CD4-positive, alpha-beta T cell treated with Interleukin-6 at 100 ng/mL for 8 hours (primary cell): ENCODE data around the gene PPFIA2.

Experiments
- DNase-seq: peaks from one replicate; pipeline ENCODE4 v3.0.0-alpha.2; 2020; ENCODE audit warnings: mixed read lengths, low spot score

PPFIA2 gene

DNA sequence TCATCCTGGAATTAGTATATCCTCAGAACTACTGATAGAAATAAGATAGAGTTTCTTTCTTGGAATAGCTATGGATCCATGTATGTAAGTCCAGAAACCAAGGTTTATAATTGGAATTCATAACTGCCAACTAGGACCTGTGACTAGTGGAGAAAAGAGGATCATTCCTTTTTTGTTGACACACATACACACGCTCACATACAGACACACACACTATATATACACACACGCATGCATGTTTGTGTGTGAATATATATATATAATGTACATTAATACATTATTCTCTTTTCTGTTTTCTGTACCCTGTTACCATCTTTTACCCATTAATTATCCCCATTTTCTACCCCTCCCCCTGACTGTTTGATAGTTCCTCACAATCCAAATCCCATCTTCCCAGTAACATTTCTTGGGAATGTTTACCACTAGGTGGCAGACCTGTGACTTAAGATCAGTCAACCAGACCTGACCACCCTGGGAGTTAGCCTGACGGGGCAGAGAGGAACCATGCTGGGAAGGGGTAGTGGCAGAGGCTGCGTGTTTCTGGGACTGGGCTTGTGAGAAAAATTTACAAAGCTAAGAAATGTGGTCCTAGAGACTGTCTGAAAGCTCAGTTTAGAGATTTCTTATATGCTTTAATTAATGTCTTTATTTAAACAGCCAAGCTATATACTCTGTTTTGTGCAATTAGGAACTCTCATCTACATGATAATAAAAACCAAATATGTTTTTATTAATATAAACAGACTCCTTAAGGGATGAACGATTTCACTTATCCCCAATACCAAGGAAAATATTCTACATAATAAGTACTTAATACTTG, 308.0 kb downstream of the PPFIA2 start:
- DNase-seq: no peak

DNA sequence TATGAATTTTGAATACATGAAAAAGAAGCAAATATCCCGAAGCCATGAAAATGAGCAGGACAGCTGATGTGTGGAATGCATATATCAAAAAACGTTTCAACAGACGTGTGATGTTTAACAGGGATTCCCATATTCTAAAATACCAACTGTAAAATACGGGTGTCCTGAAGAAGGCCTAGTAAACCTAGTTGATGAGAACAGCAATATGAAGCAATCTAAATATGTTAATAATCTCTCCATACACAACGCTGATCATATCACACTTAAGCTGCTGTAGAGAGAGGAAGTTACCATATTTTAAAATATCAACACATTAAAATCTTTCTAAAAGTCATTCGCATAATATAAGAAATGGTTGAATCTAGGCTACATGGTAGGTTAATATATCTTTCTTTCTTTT, 317.5 kb downstream of the PPFIA2 start:
- no peak for DNase-seq

DNA sequence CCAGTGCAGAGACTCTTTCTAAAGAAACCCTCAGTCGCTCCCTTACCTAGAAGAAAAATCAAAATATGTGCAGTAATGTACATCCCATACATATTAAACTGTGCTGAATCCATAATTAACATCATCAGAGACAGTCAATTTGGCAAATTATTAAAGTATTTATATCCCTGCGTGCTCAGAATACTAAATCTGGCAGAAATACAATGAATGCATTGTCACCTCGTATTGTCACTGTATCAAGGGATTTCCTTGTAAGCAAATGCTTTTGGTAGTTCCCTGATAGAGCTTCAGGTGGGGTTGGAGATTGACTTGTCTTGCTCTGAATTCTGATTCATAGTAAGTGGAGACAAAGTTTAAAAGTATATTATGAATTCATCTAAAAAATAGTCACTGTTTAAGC, 319.1 kb downstream of the PPFIA2 start:
- DNase-seq: no peak

DNA sequence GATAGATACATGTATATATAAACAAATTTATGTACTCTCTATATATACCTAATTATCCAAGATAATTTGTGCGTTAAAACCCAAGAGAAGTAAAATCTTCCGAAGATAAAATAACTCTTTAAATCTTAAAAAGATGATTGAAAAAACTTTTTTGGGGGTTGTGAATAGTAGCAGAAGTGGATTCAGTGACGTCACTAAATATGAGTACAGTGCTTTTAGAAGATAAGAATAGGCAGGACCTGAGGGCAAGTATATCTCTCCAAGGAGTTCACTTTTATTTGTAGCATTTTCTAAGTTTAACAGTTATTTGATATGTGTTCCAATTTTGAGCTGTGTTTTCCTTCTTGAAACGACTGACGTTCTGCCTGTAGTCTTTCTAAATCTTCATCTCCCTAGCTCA, 319.8 kb downstream of the PPFIA2 start:
- no peak for DNase-seq

DNA sequence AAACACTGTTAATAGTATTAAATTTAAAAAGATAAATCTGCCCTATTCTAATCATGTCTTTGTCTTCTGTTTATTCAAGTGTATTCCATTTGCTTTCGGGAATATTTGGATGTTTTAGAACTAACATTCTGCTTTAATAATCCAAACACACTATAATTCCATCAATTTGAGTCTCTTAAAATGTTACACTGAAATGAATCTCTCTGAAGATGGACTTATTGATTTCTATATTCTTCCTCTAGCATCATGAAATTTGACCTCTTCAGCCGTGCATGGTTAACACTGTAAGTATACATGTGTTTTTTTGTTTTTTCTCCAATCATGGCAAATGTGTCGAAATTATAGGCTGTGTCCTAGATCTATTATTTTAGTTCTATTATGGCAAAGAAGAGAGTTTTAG, 342.1 kb downstream of the PPFIA2 start:
- no peak for DNase-seq

DNA sequence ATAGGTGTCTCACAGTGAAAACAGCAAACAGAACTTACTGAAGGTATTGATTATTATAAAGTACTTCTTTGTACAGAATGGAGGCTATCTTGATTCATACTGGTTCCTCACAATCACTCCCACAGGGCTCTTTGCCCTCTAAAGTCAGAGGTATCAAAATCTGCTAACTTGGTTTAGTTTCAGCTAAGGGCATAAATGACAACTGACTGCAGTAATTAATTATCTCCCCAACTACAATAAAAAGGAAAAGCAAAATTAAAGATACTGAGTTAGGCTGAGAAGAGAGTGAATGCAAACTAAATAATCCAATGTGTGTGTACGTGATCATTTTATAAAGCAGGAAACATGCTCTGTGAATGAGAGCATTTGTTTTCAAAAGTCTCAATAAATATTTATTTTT, 342.6 kb downstream of the PPFIA2 start:
- no peak for DNase-seq

DNA sequence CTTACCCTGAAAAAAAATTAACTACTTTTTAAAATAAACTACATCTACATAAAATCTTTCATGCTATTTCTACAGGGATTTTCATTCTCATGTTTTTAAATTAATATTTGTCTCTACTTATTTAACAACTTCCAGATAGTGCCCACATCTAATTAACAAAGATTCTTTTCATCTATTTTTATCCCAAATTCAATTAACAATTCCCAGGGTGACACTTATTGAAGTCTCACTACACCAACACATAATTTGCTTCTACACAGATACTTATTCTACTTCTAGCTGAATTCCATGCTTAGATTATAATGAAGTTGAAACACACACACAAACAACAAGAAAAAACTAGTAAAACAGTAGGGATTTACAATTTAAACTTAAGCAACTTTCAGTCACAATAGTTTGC, 344.7 kb downstream of the PPFIA2 start:
- no peak for DNase-seq

DNA sequence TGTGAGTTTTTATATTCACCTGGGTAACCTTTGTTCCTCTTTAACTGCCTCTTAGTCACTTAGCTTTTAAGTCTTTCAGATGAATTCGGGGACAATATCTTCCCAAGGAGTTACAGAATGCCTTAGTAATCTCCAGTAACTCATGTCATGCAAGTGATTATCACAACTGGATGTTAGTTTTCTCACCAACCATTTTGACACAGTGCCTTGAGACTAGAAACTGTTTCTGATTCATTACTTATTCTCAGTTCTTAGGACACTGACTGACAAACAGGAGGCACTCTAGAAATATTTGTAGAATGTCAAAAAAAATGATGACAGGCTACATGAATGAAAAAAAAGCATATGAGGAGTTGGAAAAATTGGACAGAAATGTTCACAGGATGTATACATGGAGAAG, 346.2 kb downstream of the PPFIA2 start:
- DNase-seq: no peak

DNA sequence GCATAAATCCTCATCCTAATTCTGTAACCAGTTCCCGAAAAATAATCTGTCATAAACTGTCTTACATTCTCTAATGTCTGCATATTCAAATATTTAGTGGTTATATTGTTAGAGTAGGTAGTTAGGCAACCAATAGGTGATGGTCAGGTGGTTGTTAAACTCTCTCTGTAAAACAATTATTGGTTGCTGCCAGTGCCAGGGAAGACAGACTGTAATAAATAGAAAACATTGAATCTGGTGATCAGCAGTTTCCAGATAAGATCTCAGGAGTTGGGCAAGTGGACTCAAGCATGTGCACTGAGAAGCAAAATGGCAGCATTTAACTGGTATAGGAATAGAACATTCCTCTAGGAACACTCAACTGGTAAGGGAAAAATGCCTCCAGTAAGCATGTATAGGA, 355.8 kb downstream of the PPFIA2 start:
- no peak for DNase-seq

DNA sequence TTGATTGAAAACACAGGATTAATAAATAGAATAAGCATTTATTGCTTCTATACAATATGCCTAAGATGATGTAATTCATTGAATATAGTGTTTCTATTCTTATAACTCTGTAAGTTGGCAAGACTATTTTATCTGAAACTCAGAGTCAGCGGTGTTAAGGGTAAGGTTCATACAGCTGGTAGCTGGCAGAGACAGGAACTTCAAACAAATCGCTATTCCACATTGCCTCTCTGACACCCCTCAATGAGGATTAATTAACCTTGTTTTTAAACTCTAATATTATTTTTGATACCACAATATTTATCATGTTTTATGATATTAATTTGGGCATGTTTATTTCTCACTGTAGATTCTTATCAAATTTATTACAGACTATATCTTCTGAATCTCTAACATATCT, 357.9 kb downstream of the PPFIA2 start:
- no peak for DNase-seq

DNA sequence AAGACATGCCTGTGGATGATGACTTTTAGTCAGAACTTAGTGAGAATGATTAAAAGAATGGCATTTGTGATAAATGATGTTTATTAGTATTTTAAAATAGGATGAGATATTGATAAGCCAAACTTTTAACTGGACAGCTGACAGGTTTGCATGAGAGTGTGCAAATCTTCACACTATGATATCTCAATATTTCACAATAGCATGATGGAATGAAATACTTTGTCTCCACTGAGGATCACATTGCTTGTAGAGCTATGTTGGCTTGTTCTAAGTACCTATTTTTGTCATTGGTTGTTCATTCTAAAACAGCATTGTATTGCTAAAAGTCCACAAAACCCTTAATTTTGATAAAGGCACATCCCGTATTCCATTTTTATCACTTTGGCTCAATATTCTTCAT, 359.1 kb downstream of the PPFIA2 start:
- no peak for DNase-seq

DNA sequence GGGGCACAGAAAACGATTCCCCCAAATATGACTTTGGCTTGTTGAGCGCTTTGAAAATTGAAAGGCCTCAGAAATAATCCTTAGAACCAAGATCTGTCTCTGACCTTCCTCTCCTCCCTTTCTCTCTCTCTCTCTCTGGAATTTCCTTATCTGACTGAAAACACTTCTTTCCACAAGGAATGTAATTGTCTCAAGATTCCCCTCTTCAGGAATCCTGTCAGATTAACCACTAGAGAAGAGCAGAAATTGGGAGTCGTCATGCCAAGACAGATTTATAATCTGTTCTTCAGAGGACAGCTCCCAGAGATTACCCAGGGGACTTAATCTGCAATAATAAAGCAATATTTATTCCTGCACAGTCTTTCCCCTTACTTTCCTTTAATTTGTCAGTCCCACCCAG, 363.7 kb downstream of the PPFIA2 start:
- DNase-seq: no peak

DNA sequence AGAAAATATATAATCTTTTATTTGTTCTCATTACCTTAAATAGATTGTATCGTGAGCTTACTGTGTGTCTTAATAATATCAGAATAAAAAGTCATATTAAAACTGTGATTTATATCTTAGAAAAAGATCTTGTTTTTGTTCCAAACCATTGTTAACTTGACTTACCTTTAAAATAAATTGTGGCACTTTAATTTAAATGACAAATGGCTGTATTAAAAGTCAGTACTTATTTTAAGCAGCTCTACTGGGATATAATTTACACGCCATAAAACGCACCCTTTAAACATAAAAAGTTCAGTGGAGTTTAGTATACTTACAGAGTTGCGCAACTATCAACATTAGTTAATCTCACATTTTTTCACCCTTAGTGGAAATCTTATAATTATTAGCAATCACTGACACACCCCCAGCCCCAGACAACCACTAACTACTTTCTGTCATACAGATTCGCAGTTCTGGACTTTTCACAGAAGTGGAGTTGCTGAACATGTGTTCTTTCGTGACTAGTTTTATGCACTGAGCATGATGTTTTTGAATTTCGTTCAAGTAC, 369.5 kb downstream of the PPFIA2 start:
- DNase-seq: no peak

DNA sequence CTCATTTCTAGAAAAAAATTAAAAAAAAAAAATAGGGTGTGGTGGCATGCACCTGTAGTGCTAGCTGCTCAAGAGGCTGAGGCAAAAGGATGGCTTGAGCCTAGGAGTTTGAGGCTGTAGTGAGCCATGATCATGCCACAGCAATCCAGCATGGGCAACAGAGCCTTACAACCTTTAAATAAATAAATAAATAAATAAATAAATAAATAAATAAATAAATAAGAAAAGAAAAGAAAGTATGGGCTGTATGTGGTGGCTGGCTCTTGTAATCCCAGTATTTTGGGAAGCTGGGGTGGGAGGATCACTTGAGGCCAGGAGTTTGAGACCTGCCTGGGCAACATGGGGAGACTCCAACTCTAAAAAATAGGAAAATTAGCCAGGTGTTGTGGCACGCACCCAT, 373.0 kb downstream of the PPFIA2 start:
- no peak for DNase-seq

DNA sequence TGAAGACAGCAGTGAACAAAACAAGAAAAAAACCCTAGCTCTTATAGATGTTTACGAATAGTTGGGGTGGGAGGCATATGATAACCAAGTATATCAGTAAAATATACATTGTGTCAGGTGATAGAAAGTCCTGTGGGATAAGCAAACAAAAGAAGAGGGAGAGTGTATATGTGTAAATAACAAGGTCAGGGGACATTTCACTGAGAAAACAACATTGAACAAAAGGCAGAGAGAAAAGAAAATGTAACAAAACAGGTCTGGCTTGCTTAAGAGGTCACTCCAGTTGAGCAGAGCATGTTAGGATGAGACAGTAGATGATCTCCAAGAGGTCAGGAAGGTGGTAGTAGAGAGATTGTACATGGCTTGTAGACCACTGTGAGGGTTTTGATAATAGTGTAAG, 377.2 kb downstream of the PPFIA2 start:
- no peak for DNase-seq

DNA sequence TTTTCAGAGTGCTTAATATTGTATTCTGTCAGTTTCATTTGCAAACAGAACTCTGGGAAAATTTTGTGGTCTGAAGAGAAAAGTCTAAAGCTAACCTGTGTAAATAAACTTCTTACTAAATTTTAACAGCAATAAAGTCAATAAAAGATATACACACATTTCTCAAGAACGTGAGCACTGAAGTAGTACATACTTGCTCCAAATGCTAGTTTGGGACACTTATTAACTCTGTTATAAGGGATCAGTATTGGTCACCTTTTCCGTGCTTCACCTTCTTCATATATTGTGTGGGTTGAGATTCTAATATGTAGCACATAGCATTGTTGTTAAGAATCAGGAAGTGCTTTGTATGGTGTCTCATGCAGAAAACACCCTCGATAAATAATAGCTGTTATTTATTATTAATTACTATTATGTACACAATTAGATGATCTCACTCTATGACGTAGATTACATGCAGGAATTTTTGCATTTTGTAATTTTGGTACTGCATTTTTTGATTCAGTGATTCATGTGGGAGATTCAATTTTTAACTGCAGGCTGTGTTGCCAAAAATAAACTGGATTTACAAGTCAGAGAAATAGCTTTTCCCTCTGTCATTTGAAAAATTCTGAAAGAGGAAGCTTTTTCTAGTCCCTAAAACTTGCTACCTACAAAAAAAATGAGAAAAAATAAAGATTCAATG, 380.4 kb downstream of the PPFIA2 start:
- DNase-seq: no peak

DNA sequence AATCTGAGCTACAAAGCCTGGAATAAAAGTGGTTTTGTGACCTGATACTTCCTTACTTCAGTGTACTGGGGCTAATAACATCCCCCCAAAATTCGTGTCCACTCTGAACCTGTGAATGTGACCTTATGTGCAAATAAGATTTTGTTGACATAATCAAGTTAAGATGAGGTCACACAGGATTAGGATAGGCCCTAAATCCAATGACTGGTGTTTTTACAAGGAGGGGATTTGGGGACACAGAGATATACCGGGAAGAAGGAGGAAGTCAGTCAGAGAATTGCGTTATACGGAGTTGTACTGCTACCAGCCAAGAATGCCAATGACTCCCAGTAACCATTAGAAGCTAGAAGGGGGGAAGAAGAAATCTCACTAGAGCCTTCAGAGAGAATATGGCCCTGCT, 381.4 kb downstream of the PPFIA2 start:
- DNase-seq: no peak

DNA sequence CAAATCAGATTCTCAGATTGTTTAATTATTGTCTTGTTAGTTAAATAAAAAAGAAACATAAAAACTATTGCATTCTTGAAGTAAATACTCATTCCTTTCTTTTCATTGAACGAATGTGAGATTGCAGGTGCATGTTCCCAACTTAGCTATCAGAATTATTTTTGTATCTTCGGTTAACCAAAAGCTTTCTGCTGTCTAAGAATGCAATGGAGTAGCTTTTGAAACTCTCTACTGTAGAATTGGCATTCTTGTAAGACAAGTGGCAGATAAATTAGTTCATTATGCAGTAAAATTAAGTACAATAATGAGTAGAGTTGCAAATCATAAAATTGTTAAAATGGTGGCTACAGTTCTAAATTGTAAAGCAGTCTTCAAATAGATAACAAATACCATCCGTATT, 383.2 kb downstream of the PPFIA2 start:
- DNase-seq: no peak

DNA sequence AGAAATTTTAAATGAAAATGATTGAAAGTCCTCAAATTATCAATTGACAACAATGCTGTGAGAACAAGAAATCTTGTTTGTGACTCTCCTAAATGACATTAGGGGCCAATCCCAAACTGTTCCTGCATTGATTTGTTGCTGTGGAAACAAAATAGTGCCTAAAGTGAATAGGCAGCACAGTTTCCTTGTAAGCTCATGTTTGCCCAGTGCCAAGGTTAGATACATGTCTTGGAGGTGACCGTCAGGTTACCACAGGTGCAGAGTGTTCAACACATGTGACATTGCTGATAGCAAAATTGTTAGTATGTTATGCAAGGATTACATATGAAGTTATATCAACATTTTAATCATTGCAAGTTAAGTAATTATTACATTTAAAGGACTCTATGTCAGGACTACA, 388.7 kb downstream of the PPFIA2 start:
- DNase-seq: no peak

DNA sequence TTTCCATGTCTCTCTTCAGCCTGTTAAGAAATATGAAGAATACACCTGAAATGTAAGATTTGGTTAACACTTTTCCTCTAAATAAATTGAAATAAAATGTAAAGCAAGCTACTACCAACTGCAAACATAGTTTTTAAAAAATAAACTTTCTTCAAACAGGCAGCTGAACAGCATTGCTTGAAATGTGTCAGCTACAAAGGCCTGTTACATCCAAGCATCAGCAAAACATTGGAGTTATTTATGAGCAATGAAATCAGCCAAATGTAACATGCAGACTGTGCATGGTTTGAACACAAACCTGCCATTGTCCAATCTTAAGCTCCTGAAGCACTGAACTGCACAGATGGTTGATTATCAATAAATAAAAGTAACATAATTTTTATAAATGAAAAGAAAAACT, 390.0 kb downstream of the PPFIA2 start:
- DNase-seq: no peak

DNA sequence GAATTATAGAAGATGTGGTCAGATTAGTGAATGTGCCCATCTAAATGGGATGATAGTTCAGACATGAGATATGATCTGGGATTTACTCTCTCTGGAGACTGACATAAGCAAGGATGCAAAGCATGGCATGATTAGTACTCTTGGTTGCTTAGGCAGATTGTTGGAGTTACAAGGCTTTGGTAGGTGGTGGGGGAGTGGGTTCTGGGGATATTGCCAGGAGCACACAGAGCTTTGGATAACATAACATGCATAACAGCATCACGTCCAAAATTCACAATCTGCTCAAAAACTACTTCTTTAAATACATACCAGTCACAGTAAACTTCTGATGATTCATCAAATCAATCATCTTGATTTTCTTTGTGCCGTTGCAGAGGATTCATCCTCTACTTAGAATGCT, 393.9 kb downstream of the PPFIA2 start:
- DNase-seq: no peak

DNA sequence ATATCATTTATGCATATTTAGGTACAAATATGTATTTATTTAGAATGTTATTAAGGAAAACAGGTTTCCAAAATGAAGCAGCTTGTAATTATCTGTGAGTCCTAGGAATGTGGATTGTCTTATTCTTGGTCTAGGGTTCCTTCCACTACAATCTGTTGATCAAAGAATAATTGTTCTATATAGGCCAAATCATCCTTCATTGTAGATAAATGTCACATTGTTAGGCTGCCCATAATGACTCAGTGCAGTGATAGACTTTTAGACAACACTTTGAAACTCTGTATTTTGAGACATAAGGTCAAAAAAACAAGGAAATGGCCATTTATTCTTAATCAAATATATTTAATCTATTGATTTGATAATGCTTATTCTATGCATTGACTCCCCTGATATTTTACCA, 398.2 kb downstream of the PPFIA2 start:
- no peak for DNase-seq

DNA sequence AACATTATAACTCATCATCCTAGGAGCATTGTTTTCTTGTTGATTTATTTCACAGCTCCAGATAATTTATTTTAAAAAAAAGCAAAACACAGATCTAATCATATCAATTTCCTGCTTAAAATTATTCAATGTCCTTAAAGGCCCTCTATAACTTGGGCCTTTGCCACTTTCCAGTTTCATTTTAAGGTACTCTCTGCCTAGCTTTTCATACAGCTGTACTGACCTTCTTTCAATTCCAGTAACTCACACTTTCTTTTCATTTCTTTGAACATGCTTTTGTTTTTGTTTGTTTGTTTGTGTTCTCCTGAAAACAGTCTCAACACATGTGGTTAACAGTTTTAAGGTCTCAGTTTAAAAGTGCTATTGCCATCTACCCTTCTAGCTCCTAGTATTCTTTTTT, 399.4 kb downstream of the PPFIA2 start:
- no peak for DNase-seq
